A549 (cell line): ENCODE results near the gene NCS1. TPM values are rescaled to one million over a fixed set of nuclear protein-coding genes. Genes with fewer than 3 reads are reported as not detected.

Experiments used
- ATAC-seq, 2 experiments: fragments of 200-7000 bp in 1 of 2; fragments of >200 bp in 1 of 2; cut with Nextera tagmentation in 1 of 2; cut with Tn5 transposase in 1 of 2; 3 replicates each; pipeline versions ENCODE4 v1.8.0 to v1.9.1; 2018 to 2020; ENCODE audit warnings: mild to moderate bottlenecking in 1 of 2, moderate library complexity in 1 of 2
- CTCF ChIA-PET: fragments of 300-600 bp; sonication (Branson Sonifier 250); formaldehyde crosslinking; extraction: SDS; loops from one replicate; lab custom pipeline; 2021; ENCODE audit warnings: antibody characterized with exemption, inconsistent platforms; lab: Yijun Ruan, JAX
- POLR2A ChIA-PET: fragments of 350-600 bp; formaldehyde crosslinking; extraction: SDS; loops from one replicate; lab custom pipeline; 2021; ENCODE audit warnings: antibody characterized with exemption, inconsistent platforms; lab: Yijun Ruan, JAX
- DNase-seq, 2 experiments: peaks; one replicate each; pipeline versions ENCODE4 v3.0.0 to v3.0.0-alpha.2; 2011 to 2016; ENCODE audit warnings: low read depth in 1 of 2, low spot score in 1 of 2
- FAIRE-seq: peaks from 2 replicates; lab custom pipeline; 2011; peaks lifted over from hg19 to GRCh38; lab: Jason Lieb, UNC
- H3K27ac ChIP-seq, 2 experiments: fragments of >200 bp; sonication (Bioruptor Twin); formaldehyde crosslinking; 3 replicates each; pipeline ENCODE4 v1.5.1; 2016 to 2017
- H3K4me1 ChIP-seq: fragments of >200 bp; sonication (Bioruptor Twin); formaldehyde crosslinking; 3 replicates; pipeline ENCODE4 v1.6.1; 2016
- H3K4me2 ChIP-seq: fragments of >200 bp; sonication (Bioruptor Twin); formaldehyde crosslinking; 3 replicates; pipeline ENCODE4 v1.6.1; 2016
- H3K4me3 ChIP-seq: fragments of >200 bp; sonication (Bioruptor Twin); formaldehyde crosslinking; 3 replicates; pipeline ENCODE4 v1.5.1; 2016
- H3K9me3 ChIP-seq: fragments of >200 bp; sonication (Bioruptor Twin); formaldehyde crosslinking; 3 replicates; pipeline ENCODE4 v1.6.1; 2016
- CBX2 ChIP-seq: fragments of 200-600 bp; sonication (generic); IDR thresholded peaks from 2 replicates; pipeline ENCODE4 v1.6.1; 2016; ENCODE audit warnings: low read depth, mild to moderate bottlenecking, borderline replicate concordance
- CEBPB ChIP-seq, 2 experiments: fragments of >200 bp in 1 of 2; sonication (Bioruptor Twin) in 1 of 2; formaldehyde crosslinking in 1 of 2; IDR thresholded peaks; 2 replicates each; pipeline ENCODE4 v1.6.1; 2012 to 2016
- ESRRA ChIP-seq: fragments of 150-350 bp; IDR thresholded peaks from 2 replicates; pipeline ENCODE4 v1.6.1; 2014; ENCODE audit warnings: mild to moderate bottlenecking, low read length, borderline replicate concordance
- HDAC2 ChIP-seq: fragments of 200-600 bp; sonication (generic); IDR thresholded peaks from 2 replicates; pipeline ENCODE4 v1.6.1; 2016
- JUN ChIP-seq, 2 experiments: fragments of >200 bp; sonication (Bioruptor Twin); formaldehyde crosslinking; IDR thresholded peaks; 2 replicates in 1 of 2; 3 replicates in 1 of 2; pipeline ENCODE4 v1.6.1; 2016 to 2017
- MAFK ChIP-seq: fragments of 450-650 bp; IDR thresholded peaks from 2 replicates; pipeline ENCODE4 v1.6.1; 2014; ENCODE audit not compliant: partially characterized antibody
- MAZ ChIP-seq: fragments of 150-350 bp; IDR thresholded peaks from 2 replicates; pipeline ENCODE4 v1.6.1; 2014; ENCODE audit warnings: antibody characterized with exemption, low read depth, low read length, borderline replicate concordance
- MYC ChIP-seq: IDR thresholded peaks from 2 replicates; pipeline ENCODE4 v1.6.1; 2012; ENCODE audit warnings: mild to moderate bottlenecking, inconsistent platforms, low read length, improper control_type of control experiment, borderline replicate concordance
- POLR2A ChIP-seq: IDR thresholded peaks from 2 replicates; pipeline ENCODE4 v1.6.1; 2012; ENCODE audit warnings: mild to moderate bottlenecking, low read length
- RCOR1 ChIP-seq: fragments of 150-350 bp; IDR thresholded peaks from 2 replicates; pipeline ENCODE4 v1.6.1; 2014; ENCODE audit warnings: antibody characterized with exemption, low read length, low read depth
- RNF2 ChIP-seq: fragments of 200-600 bp; sonication (generic); IDR thresholded peaks from 2 replicates; pipeline ENCODE4 v1.6.1; 2016; ENCODE audit warnings: low read depth, mild to moderate bottlenecking, antibody characterized with exemption, moderate library complexity, borderline replicate concordance
- SREBF2 ChIP-seq: fragments of 450-650 bp; IDR thresholded peaks from 2 replicates; pipeline ENCODE4 v1.6.1; 2014; ENCODE audit warnings: mild to moderate bottlenecking, moderate library complexity
- TP53 ChIP-seq: fragments of 250-450 bp; sonication (Bioruptor Pico); IDR thresholded peaks from 2 replicates; pipeline ENCODE4 v1.5.0; 2021; ENCODE audit warnings: mild to moderate bottlenecking, moderate library complexity
- ZC3H11A ChIP-seq: fragments of 450-650 bp; IDR thresholded peaks from 2 replicates; pipeline ENCODE4 v1.6.1; 2014; ENCODE audit warnings: antibody characterized with exemption, mild to moderate bottlenecking
- ZFP36 ChIP-seq: fragments of 450-650 bp; IDR thresholded peaks from 2 replicates; pipeline ENCODE4 v1.6.1; 2014; ENCODE audit warnings: borderline replicate concordance; ENCODE audit not compliant: partially characterized antibody
- ZSCAN20 ChIP-seq: fragments of 250-450 bp; sonication (Bioruptor Pico); IDR thresholded peaks from 2 replicates; pipeline ENCODE4 v1.8.0; 2022; ENCODE audit warnings: mild to moderate bottlenecking, moderate library complexity
- WGBS: methylation state at CpG from one replicate; pipeline ENCODE4 v1.1.6; 2017; ENCODE audit errors: missing lambda C conversion rate; 5-methylcytosine and 5-hydroxymethylcytosine counted together
- polyA plus RNA-seq, 4 experiments: library from polyadenylated mRNA; depleted of rRNA in 3 of 4; stranded (reverse); fragments of >200 nt; fragmentation: RNase III in 1 of 4; extraction: RNeasy Plus Mini Kit Qiagen cat#74134 plus additional on column Dnase treatment in 1 of 4; gene quantifications; 2 replicates in 3 of 4; 3 replicates in 1 of 4; pipeline ENCODE4 v1.2.3, GENCODE V29; 2011 to 2017
- TF ChIP-seq, protein P1 (sequence below): fragments of 200-600 bp; sonication (generic); IDR thresholded peaks from 2 replicates; pipeline ENCODE4 v1.6.1; 2016; ENCODE audit warnings: antibody characterized with exemption, mild to moderate bottlenecking, moderate library complexity
- TF ChIP-seq, protein P2 (sequence below): fragments of 150-350 bp; IDR thresholded peaks from 2 replicates; pipeline ENCODE4 v1.6.1; 2014; ENCODE audit warnings: low read depth, mild to moderate bottlenecking, low read length
- TF ChIP-seq, protein P3 (sequence below): IDR thresholded peaks from 2 replicates; pipeline ENCODE4 v1.6.1; 2012; ENCODE audit warnings: low read depth, borderline replicate concordance
- TF ChIP-seq, protein P4 (sequence below): IDR thresholded peaks from 2 replicates; pipeline ENCODE4 v1.6.1; 2012
- TF ChIP-seq, protein P5 (sequence below): IDR thresholded peaks from 2 replicates; pipeline ENCODE4 v1.6.1; 2012

NCS1 gene
- polyA plus RNA-seq, 2 of the 4 experiments (the other 2 are of a cell fraction) = 17.9 to 21.9 TPM

DNA sequence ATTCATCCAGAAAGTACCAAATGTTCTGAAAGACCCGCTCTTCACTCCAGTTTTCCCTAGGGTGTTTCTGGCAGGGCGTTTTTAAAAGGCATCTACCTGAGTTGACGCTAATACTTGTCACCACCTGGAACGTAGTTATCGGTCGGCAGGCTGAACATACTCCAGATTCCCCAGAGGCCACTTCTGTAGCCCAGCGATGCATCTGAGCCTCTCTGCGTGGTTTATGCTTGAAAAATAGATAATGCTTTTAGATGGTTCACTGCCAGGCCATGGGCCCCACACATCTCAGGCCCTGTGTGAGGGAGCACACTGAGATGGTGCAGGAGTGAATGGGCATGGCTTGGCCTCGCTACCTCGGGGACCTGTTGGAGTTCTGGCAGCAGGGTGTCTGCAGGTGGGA, 33.0 kb upstream of the NCS1 start (continued):
- TF ChIP-seq, protein P1, sequence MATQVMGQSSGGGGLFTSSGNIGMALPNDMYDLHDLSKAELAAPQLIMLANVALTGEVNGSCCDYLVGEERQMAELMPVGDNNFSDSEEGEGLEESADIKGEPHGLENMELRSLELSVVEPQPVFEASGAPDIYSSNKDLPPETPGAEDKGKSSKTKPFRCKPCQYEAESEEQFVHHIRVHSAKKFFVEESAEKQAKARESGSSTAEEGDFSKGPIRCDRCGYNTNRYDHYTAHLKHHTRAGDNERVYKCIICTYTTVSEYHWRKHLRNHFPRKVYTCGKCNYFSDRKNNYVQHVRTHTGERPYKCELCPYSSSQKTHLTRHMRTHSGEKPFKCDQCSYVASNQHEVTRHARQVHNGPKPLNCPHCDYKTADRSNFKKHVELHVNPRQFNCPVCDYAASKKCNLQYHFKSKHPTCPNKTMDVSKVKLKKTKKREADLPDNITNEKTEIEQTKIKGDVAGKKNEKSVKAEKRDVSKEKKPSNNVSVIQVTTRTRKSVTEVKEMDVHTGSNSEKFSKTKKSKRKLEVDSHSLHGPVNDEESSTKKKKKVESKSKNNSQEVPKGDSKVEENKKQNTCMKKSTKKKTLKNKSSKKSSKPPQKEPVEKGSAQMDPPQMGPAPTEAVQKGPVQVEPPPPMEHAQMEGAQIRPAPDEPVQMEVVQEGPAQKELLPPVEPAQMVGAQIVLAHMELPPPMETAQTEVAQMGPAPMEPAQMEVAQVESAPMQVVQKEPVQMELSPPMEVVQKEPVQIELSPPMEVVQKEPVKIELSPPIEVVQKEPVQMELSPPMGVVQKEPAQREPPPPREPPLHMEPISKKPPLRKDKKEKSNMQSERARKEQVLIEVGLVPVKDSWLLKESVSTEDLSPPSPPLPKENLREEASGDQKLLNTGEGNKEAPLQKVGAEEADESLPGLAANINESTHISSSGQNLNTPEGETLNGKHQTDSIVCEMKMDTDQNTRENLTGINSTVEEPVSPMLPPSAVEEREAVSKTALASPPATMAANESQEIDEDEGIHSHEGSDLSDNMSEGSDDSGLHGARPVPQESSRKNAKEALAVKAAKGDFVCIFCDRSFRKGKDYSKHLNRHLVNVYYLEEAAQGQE = no peak
- TF ChIP-seq MAFK = no peak
- TF ChIP-seq ZC3H11A = no peak

DNA sequence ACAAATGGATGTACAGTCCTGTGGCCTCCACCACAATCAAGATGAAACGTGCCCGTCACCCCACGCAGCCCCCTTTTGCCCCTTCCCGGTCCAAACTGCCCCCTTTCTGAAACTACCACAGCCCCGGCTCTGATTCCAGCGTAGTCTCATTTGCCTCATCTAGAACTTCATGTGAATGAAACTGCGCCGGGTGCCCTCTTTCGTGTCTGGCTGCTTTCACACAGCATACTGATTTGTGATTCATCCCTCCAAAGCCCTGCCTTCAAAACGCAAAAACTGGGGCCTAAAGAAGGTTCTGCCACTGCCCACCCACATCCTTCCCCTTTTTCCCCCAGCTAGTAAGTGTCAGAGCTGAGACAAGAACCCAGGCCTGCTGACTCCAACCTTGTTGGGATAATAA, 31.5 kb upstream of the NCS1 start:
- Histone ChIP-seq H3K4me1 (peaks cover 14% of the 10 kb centered on the region), H3K4me3 (no peak overlapping the region), H3K9me3 (no peaks in the 10 kb centered on the region), H3K4me2 (no peak overlapping the region), H3K27ac (no peak overlapping the region)
- ChIA-PET CTCF (interaction anchor here (1.1 kb wide), 1 partner anchor 32 kb away, joined by 3 read pairs; no protein-coding TSS in a partner anchor), POLR2A (no interaction called here)
- FAIRE-seq = no peak
- WGBS = 91% methylated on average over 10 of the region's 10 CpGs
- TF ChIP-seq MAZ (no peak), SREBF2 (no peak), ESRRA (no peak), ZSCAN20 (CRISPR knock-in tag) (no peak), CBX2 (no peak), POLR2A (no peak), MYC (no peak), HDAC2 (no peak), CEBPB (IDR thresholded peaks at IDR 0.05) (no peak), RNF2 (no peak), RCOR1 (no peak)
- TF ChIP-seq, protein P2, sequence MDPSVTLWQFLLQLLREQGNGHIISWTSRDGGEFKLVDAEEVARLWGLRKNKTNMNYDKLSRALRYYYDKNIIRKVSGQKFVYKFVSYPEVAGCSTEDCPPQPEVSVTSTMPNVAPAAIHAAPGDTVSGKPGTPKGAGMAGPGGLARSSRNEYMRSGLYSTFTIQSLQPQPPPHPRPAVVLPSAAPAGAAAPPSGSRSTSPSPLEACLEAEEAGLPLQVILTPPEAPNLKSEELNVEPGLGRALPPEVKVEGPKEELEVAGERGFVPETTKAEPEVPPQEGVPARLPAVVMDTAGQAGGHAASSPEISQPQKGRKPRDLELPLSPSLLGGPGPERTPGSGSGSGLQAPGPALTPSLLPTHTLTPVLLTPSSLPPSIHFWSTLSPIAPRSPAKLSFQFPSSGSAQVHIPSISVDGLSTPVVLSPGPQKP = no peak
- DNase-seq = no peak
- ATAC-seq = no peak

DNA sequence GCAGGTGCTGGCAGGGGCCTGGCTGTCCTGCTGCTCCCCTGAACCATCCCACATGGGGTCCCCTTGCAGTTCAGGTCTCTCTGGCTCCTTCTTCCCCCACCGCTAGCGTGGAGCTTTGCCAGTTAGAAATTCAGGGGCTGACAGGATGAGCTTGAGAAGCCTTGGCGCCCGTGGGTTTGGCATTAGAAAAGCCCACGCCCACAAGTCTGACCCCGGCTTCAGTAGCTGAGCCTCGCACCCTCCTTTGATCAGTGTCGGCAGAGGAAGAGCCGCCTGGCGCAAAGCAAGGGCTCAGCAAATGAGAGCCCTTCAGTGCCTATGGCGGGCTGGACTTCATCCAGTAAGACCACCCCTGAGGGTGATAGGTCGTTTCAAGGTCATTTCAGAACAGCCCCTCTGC, 30.1 kb upstream of the NCS1 start:
- FAIRE-seq = no peak
- peaks cover 14% of the 10 kb centered on the region for H3K4me1 ChIP-seq
- no peak overlapping the region for H3K27ac ChIP-seq
- ATAC-seq = no peak
- H3K4me2 ChIP-seq = no peak overlapping the region
- DNase-seq = no peak
- ChIA-PET POLR2A (no interaction called here), CTCF (interaction anchor here (0.6 to 1.0 kb wide), 2 partner anchors 35 to 1825 kb away, joined by 3 to 4 read pairs; no protein-coding TSS in a partner anchor)
- no peaks in the 10 kb centered on the region for H3K9me3 ChIP-seq
- no peak overlapping the region for H3K4me3 ChIP-seq
- 86% methylated on average over 11 of the region's 12 CpGs for WGBS
- TF ChIP-seq, protein P3, sequence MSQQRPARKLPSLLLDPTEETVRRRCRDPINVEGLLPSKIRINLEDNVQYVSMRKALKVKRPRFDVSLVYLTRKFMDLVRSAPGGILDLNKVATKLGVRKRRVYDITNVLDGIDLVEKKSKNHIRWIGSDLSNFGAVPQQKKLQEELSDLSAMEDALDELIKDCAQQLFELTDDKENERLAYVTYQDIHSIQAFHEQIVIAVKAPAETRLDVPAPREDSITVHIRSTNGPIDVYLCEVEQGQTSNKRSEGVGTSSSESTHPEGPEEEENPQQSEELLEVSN = no peak
- TF ChIP-seq ZFP36 = no peak
- TF ChIP-seq, protein P4, sequence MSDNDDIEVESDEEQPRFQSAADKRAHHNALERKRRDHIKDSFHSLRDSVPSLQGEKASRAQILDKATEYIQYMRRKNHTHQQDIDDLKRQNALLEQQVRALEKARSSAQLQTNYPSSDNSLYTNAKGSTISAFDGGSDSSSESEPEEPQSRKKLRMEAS = no peak
- no peak for TF ChIP-seq JUN (IDR thresholded peaks at IDR 0.05)
- no peak for TF ChIP-seq HDAC2
- no peak for TF ChIP-seq TP53 (CRISPR knock-in tag)
- TF ChIP-seq, protein P5, sequence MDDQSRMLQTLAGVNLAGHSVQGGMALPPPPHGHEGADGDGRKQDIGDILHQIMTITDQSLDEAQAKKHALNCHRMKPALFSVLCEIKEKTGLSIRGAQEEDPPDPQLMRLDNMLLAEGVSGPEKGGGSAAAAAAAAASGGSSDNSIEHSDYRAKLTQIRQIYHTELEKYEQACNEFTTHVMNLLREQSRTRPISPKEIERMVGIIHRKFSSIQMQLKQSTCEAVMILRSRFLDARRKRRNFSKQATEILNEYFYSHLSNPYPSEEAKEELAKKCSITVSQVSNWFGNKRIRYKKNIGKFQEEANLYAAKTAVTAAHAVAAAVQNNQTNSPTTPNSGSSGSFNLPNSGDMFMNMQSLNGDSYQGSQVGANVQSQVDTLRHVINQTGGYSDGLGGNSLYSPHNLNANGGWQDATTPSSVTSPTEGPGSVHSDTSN = no peak
